ENCODE results near the gene ALOX15. TPM values are rescaled to one million over a fixed set of nuclear protein-coding genes. Genes with fewer than 3 reads are reported as not detected.
"Not testable (repeated sequence)": the region's sequence is repeated elsewhere in the genome, so short reads cannot be mapped to it uniquely, and the experiment has no call there.

The ALOX15 gene
- total RNA-seq, 1 experiment from 2014 or later = 0.31 TPM

- Histone ChIP-seq H3K14ac (ENCODE audit: insufficient read depth, low read length) (no peak overlapping the region), H2BK20ac (ENCODE audit: low read depth, low read length, poor library complexity, severe bottlenecking) (no peak overlapping the region), H3K18ac (ENCODE audit: insufficient read length, low read depth, low read length) (no peak overlapping the region), H3K23me2 (ENCODE audit: insufficient read length, low read depth, low read length, poor library complexity, severe bottlenecking) (no peaks in the 10 kb centered on the region), H3K4me2 (ENCODE audit: insufficient read depth, insufficient read length, low read length) (no peak overlapping the region), H3K27ac (ENCODE audit: insufficient read length, low read depth, low read length) (no peak overlapping the region), H3K79me1 (ENCODE audit: insufficient read depth, low read depth, low read length, poor library complexity, severe bottlenecking) (no peaks in the 10 kb centered on the region), H3K9me3 (ENCODE audit: control insufficient read depth, low read depth, low read length) (no peaks in the 10 kb centered on the region), H4K91ac (ENCODE audit: insufficient read length, low read depth, low read length) (no peak overlapping the region), H3K9ac (ENCODE audit: extremely low read depth, insufficient read length, low read length) (no peak overlapping the region), H2BK120ac (ENCODE audit: low read depth, low read length, poor library complexity, severe bottlenecking) (no peak overlapping the region), H2AK5ac (ENCODE audit: insufficient read length, low read length) (no peak overlapping the region), H2BK12ac (ENCODE audit: insufficient read length, low read depth, low read length) (no peak overlapping the region), H3T11ph (ENCODE audit: low read length) (no peak overlapping the region), H4K20me1 (ENCODE audit: control insufficient read depth, insufficient read depth, insufficient read length) (no peaks in the 10 kb centered on the region), H3K56ac (ENCODE audit: insufficient read length, low read depth, low read length) (no peak overlapping the region), H2BK15ac (ENCODE audit: low read depth, low read length) (no peak overlapping the region), H3K4me1 (ENCODE audit: insufficient read depth, low read length) (no peaks in the 10 kb centered on the region), H3K79me2 (ENCODE audit: insufficient read depth, low read length) (no peaks in the 10 kb centered on the region), H3K4ac (ENCODE audit: low read depth, low read length) (no peak overlapping the region), H4K5ac (ENCODE audit: insufficient read length, low read depth, low read length) (no peak overlapping the region), H3K23ac (ENCODE audit: insufficient read length, low read depth, low read length) (no peak overlapping the region), H2BK5ac (ENCODE audit: insufficient read length, low read length) (no peak overlapping the region), H2AFZ (ENCODE audit: low read length) (no peak overlapping the region), H4K8ac (replicated peaks; ENCODE audit: insufficient read length, low read depth, low read length) (no peak overlapping the region), H3K27me3 (ENCODE audit: insufficient read depth, low read length) (no peaks in the 10 kb centered on the region)
- DNase-seq = no peak
- Mint-ChIP-seq H3K4me1 (peaks cover 18 to 36% of the 10 kb centered on the region in 2 experiments), H3K27me3 (ENCODE audit: low read depth) (peaks cover 5% of the 10 kb centered on the region), H3K9me3 (no peaks in the 10 kb centered on the region; a peak in 1 of 5 replicates), H3K27ac (peak overlapping the region in 1 of 3 experiments; percentile 78; a peak in 2 of 7 replicates), H3K36me3 (ENCODE audit: insufficient read depth in 1 of 3, low read depth in 3 of 3) (no peaks in the 10 kb centered on the region), H3K4me3 (no peak overlapping the region)
- no CpG with 5 or more reads among the region's 12 CpGs for WGBS (ENCODE audit: extremely low coverage, insufficient read length, low lambda C conversion rate)
- TF ChIP-seq CTCF (conservative IDR thresholded peaks at IDR 0.05) = no peak
These were observed 35.7 kb downstream of the ALOX15 start for GRCh38 chr17:4605826-4606225.

- H3K27me3 Mint-ChIP-seq (ENCODE audit: low read depth); DNase-seq; H4K5ac ChIP-seq (ENCODE audit: insufficient read length, low read depth, low read length); H3K79me2 ChIP-seq (ENCODE audit: insufficient read depth, low read length); H3K4ac ChIP-seq (ENCODE audit: low read depth, low read length); H3K4me1 ChIP-seq (ENCODE audit: insufficient read depth, low read length); H3K9me3 ChIP-seq (ENCODE audit: control insufficient read depth, low read depth, low read length); H3T11ph ChIP-seq (ENCODE audit: low read length); H2BK15ac ChIP-seq (ENCODE audit: low read depth, low read length); H3K18ac ChIP-seq (ENCODE audit: insufficient read length, low read depth, low read length); H3K23me2 ChIP-seq (ENCODE audit: insufficient read length, low read depth, low read length, poor library complexity, severe bottlenecking); H2AFZ ChIP-seq (ENCODE audit: low read length); H2BK5ac ChIP-seq (ENCODE audit: insufficient read length, low read length); H3K27ac ChIP-seq (ENCODE audit: insufficient read length, low read depth, low read length); H3K56ac ChIP-seq (ENCODE audit: insufficient read length, low read depth, low read length); H3K4me3 Mint-ChIP-seq; H3K4me2 ChIP-seq (ENCODE audit: insufficient read depth, insufficient read length, low read length); H2AK5ac ChIP-seq (ENCODE audit: insufficient read length, low read length); H3K9ac ChIP-seq (ENCODE audit: extremely low read depth, insufficient read length, low read length); H4K8ac ChIP-seq (replicated peaks; ENCODE audit: insufficient read length, low read depth, low read length); H3K79me1 ChIP-seq (ENCODE audit: insufficient read depth, low read depth, low read length, poor library complexity, severe bottlenecking); H4K20me1 ChIP-seq (ENCODE audit: control insufficient read depth, insufficient read depth, insufficient read length); H3K23ac ChIP-seq (ENCODE audit: insufficient read length, low read depth, low read length); H3K36me3 Mint-ChIP-seq (ENCODE audit: insufficient read depth in 1 of 3, low read depth in 3 of 3); H3K27ac Mint-ChIP-seq; H3K14ac ChIP-seq (ENCODE audit: insufficient read depth, low read length); H2BK20ac ChIP-seq (ENCODE audit: low read depth, low read length, poor library complexity, severe bottlenecking); H3K27me3 ChIP-seq (ENCODE audit: insufficient read depth, low read length); H4K91ac ChIP-seq (ENCODE audit: insufficient read length, low read depth, low read length); H2BK12ac ChIP-seq (ENCODE audit: insufficient read length, low read depth, low read length); H2BK120ac ChIP-seq (ENCODE audit: low read depth, low read length, poor library complexity, severe bottlenecking); H3K9me3 Mint-ChIP-seq: not testable (repeated sequence)
- WGBS (ENCODE audit: extremely low coverage, insufficient read length, low lambda C conversion rate) = no CpG with 5 or more reads among the region's 11 CpGs
- peaks cover 26 to 43% of the 10 kb centered on the region in 2 experiments for H3K4me1 Mint-ChIP-seq
These were observed 36.7 kb downstream of the ALOX15 start for GRCh38 chr17:4604736-4605135.
